K562 (cell line): Measurements from ENCODE around the gene RITA1. TPM values are rescaled to one million over a fixed set of nuclear protein-coding genes. Genes with fewer than 3 reads are reported as not detected.

Source experiments
- FUS ChIP-seq: fragments of 200-400 bp; formaldehyde crosslinking; optimal IDR thresholded peaks from 2 replicates; pipeline ENCODE3; 2017; ENCODE audit warnings: low read depth, low read length
- KLF1 ChIP-seq: fragments of 450-650 bp; IDR thresholded peaks from 2 replicates; pipeline ENCODE4 v1.6.1; 2016; ENCODE audit warnings: missing genetic modification characterization, missing compliant biosample characterization
- L3MBTL2 ChIP-seq: fragments of 450-650 bp; IDR thresholded peaks from 2 replicates; pipeline ENCODE4 v1.6.1; 2016; ENCODE audit warnings: mild to moderate bottlenecking, moderate library complexity
- LEF1 ChIP-seq: fragments of 450-650 bp; IDR thresholded peaks from 2 replicates; pipeline ENCODE4 v1.6.1; 2016; ENCODE audit warnings: mild to moderate bottlenecking
- MAFF ChIP-seq: IDR thresholded peaks from 2 replicates; pipeline ENCODE4 v1.6.1; 2012; ENCODE audit warnings: low read length, improper control_type of control experiment
- MAZ ChIP-seq, 2 experiments: fragments of 450-650 bp in 1 of 2; sonication (generic) in 1 of 2; formaldehyde crosslinking; IDR thresholded peaks in 1 of 2; conservative IDR thresholded peaks in 1 of 2; 2 replicates each; pipeline versions ENCODE4 v1.4.0 to v1.5.0; 2020; ENCODE audit warnings: mild to moderate bottlenecking in 1 of 2, missing genetic modification reagents in 1 of 2
- MTA1 ChIP-seq: fragments of 450-650 bp; IDR thresholded peaks from 2 replicates; pipeline ENCODE4 v1.6.1; 2017; ENCODE audit warnings: borderline replicate concordance
- NKRF ChIP-seq: fragments of 450-650 bp; IDR thresholded peaks from 2 replicates; pipeline ENCODE4 v1.6.1; 2016; ENCODE audit warnings: borderline replicate concordance
- NR2C1 ChIP-seq, 2 experiments: fragments of 450-650 bp; IDR thresholded peaks; 2 replicates each; pipeline ENCODE4 v1.6.1; 2017; ENCODE audit warnings: mild to moderate bottlenecking in 2 of 2, antibody characterized with exemption in 1 of 2, inconsistent platforms in 1 of 2, missing compliant biosample characterization in 1 of 2, missing genetic modification characterization in 1 of 2
- PCBP2 ChIP-seq: fragments of 200-400 bp; formaldehyde crosslinking; IDR thresholded peaks from 2 replicates; pipeline ENCODE4 v1.6.1; 2018; ENCODE audit warnings: low read length, low read depth, mild to moderate bottlenecking, moderate library complexity; ENCODE audit not compliant: poor library complexity, severe bottlenecking
- PKNOX1 ChIP-seq: fragments of 450-650 bp; IDR thresholded peaks from 2 replicates; pipeline ENCODE4 v1.6.1; 2016
- PREB ChIP-seq: sonication (generic); formaldehyde crosslinking; IDR thresholded peaks from 2 replicates; pipeline ENCODE4 v1.8.1; 2023; ENCODE audit warnings: mild to moderate bottlenecking, missing genetic modification reagents
- PTTG1 ChIP-seq: fragments of 450-650 bp; IDR thresholded peaks from 2 replicates; pipeline ENCODE4 v1.6.1; 2016; ENCODE audit warnings: low read depth, mild to moderate bottlenecking, missing genetic modification characterization, missing compliant biosample characterization
- RBM25 ChIP-seq: fragments of 200-400 bp; formaldehyde crosslinking; IDR thresholded peaks from 2 replicates; pipeline ENCODE4 v1.6.1; 2018; ENCODE audit warnings: low read length, low read depth, moderate library complexity; ENCODE audit not compliant: severe bottlenecking
- SIN3A ChIP-seq, 2 experiments: fragments of 150-350 bp in 1 of 2; IDR thresholded peaks; 2 replicates each; pipeline ENCODE4 v1.6.1; 2011 to 2016; ENCODE audit warnings: borderline replicate concordance in 2 of 2, low read depth in 2 of 2, low read length in 2 of 2, mild to moderate bottlenecking in 2 of 2, moderate library complexity in 2 of 2; ENCODE audit not compliant: control insufficient read depth in 1 of 2
- SIRT6 ChIP-seq: IDR thresholded peaks from one replicate; pipeline ENCODE4 v1.6.1; 2012; ENCODE audit warnings: low read depth, mild to moderate bottlenecking, control low read depth, inconsistent platforms, low read length, moderate library complexity
- ZNF75A ChIP-seq: fragments of 450-650 bp; formaldehyde crosslinking; IDR thresholded peaks from 2 replicates; pipeline ENCODE4 v1.4.0; 2020; ENCODE audit warnings: mild to moderate bottlenecking
- polyA plus RNA-seq, 8 experiments: library from polyadenylated mRNA; depleted of rRNA in 4 of 8; stranded (reverse) in 5 of 8; unstranded in 3 of 8; fragments of >200 nt; fragmentation: Nextera tagmentation in 2 of 8; fragmentation: Illumina TruSeq in 1 of 8; extraction: Ambion mirVana in 2 of 8; extraction: Trizol in 1 of 8; gene quantifications; 2 replicates each; pipeline versions ENCODE4 v1.2.1 to v1.2.3, GENCODE V29; 2011 to 2014; ENCODE audit warnings: inconsistent platforms in 1 of 8, missing spikeins in 1 of 8
- total RNA-seq, 7 experiments: library from RNA; depleted of rRNA in 6 of 7; stranded (reverse); fragments of >200 nt in 6 of 7; fragmentation: Illumina TruSeq in 2 of 7; extraction: Trizol in 2 of 7; gene quantifications; 2 replicates each; pipeline versions ENCODE4 v1.2.1 to v1.2.3, GENCODE V29; 2011 to 2021; ENCODE audit warnings: low replicate concordance in 1 of 7
- TF ChIP-seq, protein P1 (sequence below): IDR thresholded peaks from 2 replicates; pipeline ENCODE4 v1.6.1; 2011; ENCODE audit not compliant: insufficient read length; ENCODE audit errors: extremely low read depth
- TF ChIP-seq, protein P2 (sequence below), 2 experiments: IDR thresholded peaks; 2 replicates each; pipeline ENCODE4 v1.6.1; 2011; ENCODE audit warnings: borderline replicate concordance in 1 of 2, control low read depth in 1 of 2, low read depth in 1 of 2, low read length in 1 of 2, mild to moderate bottlenecking in 1 of 2, mixed read lengths in 1 of 2, moderate library complexity in 1 of 2; ENCODE audit not compliant: insufficient read depth in 1 of 2, insufficient read length in 1 of 2, poor library complexity in 1 of 2, severe bottlenecking in 1 of 2; ENCODE audit errors: extremely low read depth in 1 of 2

RITA1 gene
- total and polyA plus RNA-seq, 9 of the 15 experiments (the other 6 are each of a cell fraction or from before 2014, with no cell fraction given): 2.8 to 40.4 (median 18.0) TPM

DNA sequence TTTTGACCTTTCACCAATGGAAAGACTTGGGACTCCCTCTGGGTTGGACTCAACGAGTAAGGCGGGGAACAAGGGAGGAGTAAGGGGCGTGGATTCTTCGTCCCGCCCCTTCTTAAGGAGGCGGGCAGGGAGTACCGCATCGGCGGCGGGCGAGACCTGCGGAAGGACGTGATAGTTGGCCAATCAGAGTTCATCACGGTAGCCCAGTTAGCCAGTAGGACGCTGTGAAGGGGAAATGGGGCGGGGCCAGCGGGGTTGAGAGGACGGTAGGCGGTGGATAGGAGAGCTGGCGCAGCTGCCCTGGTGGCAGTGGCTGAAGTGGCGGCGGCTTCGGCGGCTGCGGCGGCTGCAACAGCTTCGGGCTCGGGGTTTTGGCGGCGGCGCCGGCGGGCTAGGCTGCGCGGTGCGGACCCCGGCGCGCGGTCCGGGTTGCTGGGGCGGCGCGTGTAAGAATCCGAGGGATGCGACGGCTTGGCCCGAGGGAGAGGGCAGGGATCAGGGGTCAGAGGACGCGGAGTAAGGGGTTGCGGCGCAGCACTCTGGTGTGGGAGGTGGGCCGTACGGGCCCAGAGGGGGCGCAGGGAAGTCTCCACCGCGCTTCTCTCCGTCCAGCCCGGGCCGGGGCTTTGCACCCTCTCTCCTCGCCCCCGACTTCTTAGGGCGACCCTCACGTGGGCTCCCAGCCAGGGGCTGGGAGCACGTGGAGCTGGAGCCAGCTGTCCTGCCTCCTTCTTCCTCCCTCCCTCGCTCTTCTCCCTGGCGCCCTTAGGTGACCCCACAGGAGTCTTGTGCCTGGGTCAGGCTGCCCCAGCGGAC is 35.9 kb downstream of the RITA1 start, which contains the start of gene TPCN1 (continued):
- TF ChIP-seq MAFF (no peak), SIN3A (IDR thresholded peaks at IDR 0.05; ENCODE audit: borderline replicate concordance in 2 of 2, control insufficient read depth in 1 of 2, low read depth in 2 of 2, low read length in 2 of 2) (peak; percentile 53 to 64; a peak in 1 of 4 replicates), ZNF75A (CRISPR knock-in tag) (no peak), NKRF (peak; percentile 92), NR2C1 (IDR thresholded peaks at IDR 0.05) (peak; percentile 93), NR2C1 (tag; IDR thresholded peaks at IDR 0.05) (peak; percentile 95), PCBP2 (no peak), L3MBTL2 (peak; percentile 82), SIRT6 (no peak), LEF1 (no peak), PKNOX1 (peak; percentile 99), FUS (peak; percentile 49), PTTG1 (tag) (no peak), PREB (CRISPR knock-in tag) (no peak), MAZ (CRISPR knock-in tag; conservative IDR thresholded peaks at IDR 0.05 in 1 of 2, IDR thresholded peaks at IDR 0.05 in 1 of 2) (peak in 1 of 2 experiments; percentile 72; a peak in 2 of 4 replicates), MTA1 (0 out of 2 replicates have a peak, but pooled peaks have one; percentile 13), RBM25 (peak; percentile 92), KLF1 (tag) (peak; percentile 42; the same call in 1 of the 2 replicates)
- TF ChIP-seq, protein P1, sequence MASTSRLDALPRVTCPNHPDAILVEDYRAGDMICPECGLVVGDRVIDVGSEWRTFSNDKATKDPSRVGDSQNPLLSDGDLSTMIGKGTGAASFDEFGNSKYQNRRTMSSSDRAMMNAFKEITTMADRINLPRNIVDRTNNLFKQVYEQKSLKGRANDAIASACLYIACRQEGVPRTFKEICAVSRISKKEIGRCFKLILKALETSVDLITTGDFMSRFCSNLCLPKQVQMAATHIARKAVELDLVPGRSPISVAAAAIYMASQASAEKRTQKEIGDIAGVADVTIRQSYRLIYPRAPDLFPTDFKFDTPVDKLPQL: no peak
- TF ChIP-seq, protein P2, sequence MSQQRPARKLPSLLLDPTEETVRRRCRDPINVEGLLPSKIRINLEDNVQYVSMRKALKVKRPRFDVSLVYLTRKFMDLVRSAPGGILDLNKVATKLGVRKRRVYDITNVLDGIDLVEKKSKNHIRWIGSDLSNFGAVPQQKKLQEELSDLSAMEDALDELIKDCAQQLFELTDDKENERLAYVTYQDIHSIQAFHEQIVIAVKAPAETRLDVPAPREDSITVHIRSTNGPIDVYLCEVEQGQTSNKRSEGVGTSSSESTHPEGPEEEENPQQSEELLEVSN (IDR thresholded peaks at IDR 0.05; ENCODE audit: borderline replicate concordance in 1 of 2, extremely low read depth in 1 of 2, insufficient read depth in 1 of 2, insufficient read length in 1 of 2, low read depth in 1 of 2, low read length in 1 of 2, poor library complexity in 1 of 2, severe bottlenecking in 1 of 2): peak; percentile 40 to 55
